Lung (tissue), 12 donors: ENCODE data around the gene OR8S1. TPM values are rescaled to one million over a fixed set of nuclear protein-coding genes. Genes with fewer than 3 reads are reported as not detected.
"Not testable (repeated sequence)": the region's sequence is repeated elsewhere in the genome, so short reads cannot be mapped to it uniquely, and the experiment has no call there.

ENCODE experiments used
- ATAC-seq: fragments of 200-7000 bp; cut with Tn5 transposase; one replicate; pipeline ENCODE4 v1.9.1; 2020; ENCODE audit warnings: moderate number of reproducible peaks; ENCODE audit not compliant: insufficient read depth, low FRiP score
- DNase-seq, 3 donors: peaks; one replicate each; pipeline ENCODE4 v3.0.0-alpha.2; 2013 to 2017
- H3K27ac ChIP-seq, 2 donors: one replicate each; pipeline ENCODE4 v1.5.1; 2013; ENCODE audit warnings: mild to moderate bottlenecking in 2 of 2, moderate library complexity in 2 of 2, control low read depth in 1 of 2, inconsistent platforms in 1 of 2, low read depth in 1 of 2, low read length in 1 of 2
- H3K27me3 ChIP-seq, 3 donors: one replicate each; pipeline ENCODE4 v1.5.1; 2013; ENCODE audit warnings: low read length in 2 of 3; ENCODE audit not compliant: control insufficient read depth in 3 of 3, insufficient read depth in 3 of 3
- H3K36me3 ChIP-seq, 4 donors: one replicate each; pipeline ENCODE4 v1.5.1; 2013; ENCODE audit warnings: low read length in 4 of 4, mild to moderate bottlenecking in 1 of 4, moderate library complexity in 1 of 4; ENCODE audit not compliant: control insufficient read depth in 4 of 4, insufficient read depth in 4 of 4
- H3K4me1 ChIP-seq, 5 donors: one replicate each; pipeline ENCODE4 v1.5.1; 2013; ENCODE audit warnings: low read length in 5 of 5, mild to moderate bottlenecking in 2 of 5, moderate library complexity in 1 of 5; ENCODE audit not compliant: control insufficient read depth in 5 of 5, insufficient read depth in 5 of 5
- H3K4me3 ChIP-seq: one replicate; pipeline ENCODE4 v1.5.1; 2013; ENCODE audit warnings: mild to moderate bottlenecking, control low read depth, moderate library complexity
- H3K9ac ChIP-seq, 2 donors: one replicate each; pipeline ENCODE4 v1.5.1; 2013; ENCODE audit warnings: low read length in 2 of 2, control low read depth in 1 of 2; ENCODE audit not compliant: insufficient read depth in 1 of 2
- H3K9me3 ChIP-seq, 4 donors: one replicate each; pipeline ENCODE4 v1.5.1; 2013; ENCODE audit warnings: low read length in 3 of 4, mild to moderate bottlenecking in 1 of 4, moderate library complexity in 1 of 4; ENCODE audit not compliant: control insufficient read depth in 4 of 4, insufficient read depth in 3 of 4
- WGBS, 2 donors: extraction: QIAGEN DNeasy Blood & Tissue Kit; methylation state at CpG; one replicate each; pipeline ENCODE4 v1.1.7; 2013; 5-methylcytosine and 5-hydroxymethylcytosine counted together
- polyA plus RNA-seq, 2 donors: library from polyadenylated mRNA; stranded (reverse); fragments of 200-250 nt; gene quantifications; one replicate each; pipeline ENCODE4 v1.2.1, GENCODE V29; 2013
- total RNA-seq, 2 donors: library from RNA; depleted of rRNA in 1 of 2; stranded (reverse); fragments of >200 nt in 1 of 2; gene quantifications; one replicate each; pipeline ENCODE4 v1.2.1, GENCODE V29; 2014 to 2021
- TF ChIP-seq, protein P1 (sequence below): IDR thresholded peaks from 2 replicates; pipeline ENCODE4 v1.5.1; 2012; ENCODE audit warnings: mild to moderate bottlenecking; ENCODE audit errors: control extremely low read depth, extremely low read depth
- donor health status: control.
- donor health status: control.
- donor health status: Bipolar disorder and iron deficiency.
- donor health status: healthy.
- donor health status: DM: yes; HTN: yes; CAD: no.

The OR8S1 gene
- total and polyA plus RNA-seq, 4 donors, result not detected

DNA sequence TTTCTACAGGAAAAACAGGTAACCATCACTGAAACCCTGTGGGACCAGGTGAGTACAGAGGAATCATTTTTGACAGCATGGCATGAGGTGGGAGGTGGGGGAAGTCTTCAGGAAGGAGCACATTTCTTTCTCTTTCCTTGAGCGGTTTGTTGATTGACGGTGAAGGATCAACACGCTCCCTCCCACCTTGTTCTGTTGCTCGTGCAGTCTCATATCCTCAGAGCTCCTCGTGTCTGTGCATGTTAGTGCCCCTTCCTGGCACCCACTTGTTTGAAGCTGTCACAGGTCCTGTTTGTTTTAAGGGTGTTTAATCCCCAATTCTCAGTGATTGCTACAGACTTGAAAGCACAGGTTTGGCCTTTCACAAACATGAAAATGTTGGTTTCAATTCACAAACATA is 38.8 kb upstream of the OR8S1 start:
- ATAC-seq, result no peak
- WGBS, 2 donors, result 51 to 61% methylated on average over 5 of the region's 5 CpGs
- DNase-seq, result no peak
- H3K9me3 ChIP-seq, result peaks cover 0 to 2% (median 0%) of the 10 kb centered on the region in 4 donors
- H3K4me1 ChIP-seq, result no peaks in the 10 kb centered on the region
- H3K36me3 ChIP-seq, result no peaks in the 10 kb centered on the region
- no peak overlapping the region for H3K27ac ChIP-seq
- no peak overlapping the region for H3K4me3 ChIP-seq
- peaks cover 0 to 2% (median 0%) of the 10 kb centered on the region in 3 donors for H3K27me3 ChIP-seq
- H3K9ac ChIP-seq, result no peak overlapping the region
- TF ChIP-seq, protein P1, sequence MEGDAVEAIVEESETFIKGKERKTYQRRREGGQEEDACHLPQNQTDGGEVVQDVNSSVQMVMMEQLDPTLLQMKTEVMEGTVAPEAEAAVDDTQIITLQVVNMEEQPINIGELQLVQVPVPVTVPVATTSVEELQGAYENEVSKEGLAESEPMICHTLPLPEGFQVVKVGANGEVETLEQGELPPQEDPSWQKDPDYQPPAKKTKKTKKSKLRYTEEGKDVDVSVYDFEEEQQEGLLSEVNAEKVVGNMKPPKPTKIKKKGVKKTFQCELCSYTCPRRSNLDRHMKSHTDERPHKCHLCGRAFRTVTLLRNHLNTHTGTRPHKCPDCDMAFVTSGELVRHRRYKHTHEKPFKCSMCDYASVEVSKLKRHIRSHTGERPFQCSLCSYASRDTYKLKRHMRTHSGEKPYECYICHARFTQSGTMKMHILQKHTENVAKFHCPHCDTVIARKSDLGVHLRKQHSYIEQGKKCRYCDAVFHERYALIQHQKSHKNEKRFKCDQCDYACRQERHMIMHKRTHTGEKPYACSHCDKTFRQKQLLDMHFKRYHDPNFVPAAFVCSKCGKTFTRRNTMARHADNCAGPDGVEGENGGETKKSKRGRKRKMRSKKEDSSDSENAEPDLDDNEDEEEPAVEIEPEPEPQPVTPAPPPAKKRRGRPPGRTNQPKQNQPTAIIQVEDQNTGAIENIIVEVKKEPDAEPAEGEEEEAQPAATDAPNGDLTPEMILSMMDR, result no peak

DNA sequence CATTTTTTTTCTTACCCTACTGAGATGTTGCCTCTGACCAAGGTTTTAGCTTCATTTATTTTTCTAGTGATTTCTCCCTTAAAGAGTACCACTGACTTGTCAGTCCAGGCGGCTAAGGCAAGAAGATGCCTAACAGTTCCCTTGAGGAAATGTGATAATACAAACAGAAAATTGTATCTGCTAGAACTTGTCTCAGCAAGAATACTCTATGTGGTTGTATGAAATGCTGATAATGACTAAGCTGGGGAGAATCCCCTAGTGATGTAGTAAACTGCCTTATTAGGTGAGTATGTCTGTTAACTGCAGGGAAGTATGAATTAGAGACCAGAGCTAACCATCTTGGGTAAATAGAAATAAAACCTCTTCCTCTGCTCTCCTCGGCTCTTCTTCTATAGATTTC is 36.4 kb upstream of the OR8S1 start:
- ATAC-seq (no peak), DNase-seq (no peak)
- H3K36me3 ChIP-seq, result no peaks in the 10 kb centered on the region
- H3K9me3 ChIP-seq, result no peaks in the 10 kb centered on the region
- H3K9ac ChIP-seq, result no peak overlapping the region
- TF ChIP-seq, protein P1, result no peak
- H3K4me3 ChIP-seq, result no peak overlapping the region
- WGBS, 2 donors, result 84 to 91% methylated on average over 2 of the region's 2 CpGs
- no peaks in the 10 kb centered on the region for H3K4me1 ChIP-seq
- no peak overlapping the region for H3K27ac ChIP-seq
- H3K27me3 ChIP-seq, result peaks cover 0 to 2% (median 0%) of the 10 kb centered on the region in 3 donors

DNA sequence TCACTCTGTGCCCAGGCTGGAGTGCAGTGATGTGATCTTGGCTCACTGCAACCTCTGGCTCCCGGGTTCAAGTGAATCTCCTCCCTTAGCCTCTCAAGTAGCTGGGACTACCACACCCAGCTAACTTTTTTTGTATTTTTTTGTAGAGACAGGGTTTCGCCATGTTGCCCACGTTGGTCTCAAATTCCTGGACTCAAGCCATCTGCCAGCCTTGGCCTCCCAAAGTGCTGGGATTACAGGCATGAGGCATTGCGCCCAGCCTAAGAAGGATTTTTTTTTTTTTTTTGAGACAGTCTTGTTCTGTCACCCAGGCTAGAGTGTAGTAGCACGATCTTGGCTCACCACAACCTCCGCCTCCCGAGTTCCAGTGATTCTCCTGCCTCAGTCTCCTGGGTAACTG is 36.0 kb upstream of the OR8S1 start:
- WGBS, 2 donors, result 82 to 85% methylated on average over 7 of the region's 7 CpGs
- DNase-seq, H3K4me1 ChIP-seq, H3K4me3 ChIP-seq, ATAC-seq, H3K36me3 ChIP-seq, H3K27me3 ChIP-seq, H3K27ac ChIP-seq, H3K9ac ChIP-seq, H3K9me3 ChIP-seq: not testable (repeated sequence)

DNA sequence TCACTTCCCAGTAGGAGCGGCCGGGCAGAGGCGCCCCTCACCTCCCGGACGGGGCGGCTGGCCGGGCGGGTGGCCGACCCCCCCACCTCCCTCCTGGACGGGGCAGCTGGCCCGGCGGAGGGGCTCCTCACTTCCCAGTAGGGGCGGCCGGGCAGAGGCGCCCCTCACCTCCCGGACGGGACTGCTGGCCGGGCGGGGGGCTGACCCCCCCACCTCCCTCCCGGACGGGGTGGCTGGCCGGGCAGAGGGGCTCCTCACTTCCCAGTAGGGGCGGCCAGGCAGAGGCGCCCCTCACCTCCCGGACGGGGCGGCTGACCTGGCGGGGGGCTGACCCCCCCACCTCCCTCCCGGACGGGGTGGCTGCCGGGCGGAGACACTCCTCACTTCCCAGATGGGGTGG is 25.2 kb upstream of the OR8S1 start:
- H3K9me3 ChIP-seq, H3K36me3 ChIP-seq, DNase-seq, H3K27ac ChIP-seq, H3K4me3 ChIP-seq, H3K9ac ChIP-seq, H3K27me3 ChIP-seq, H3K4me1 ChIP-seq, ATAC-seq: not testable (repeated sequence)
- 92 to 97% methylated on average over 12 to 26 of the region's 32 CpGs for WGBS, 2 donors

DNA sequence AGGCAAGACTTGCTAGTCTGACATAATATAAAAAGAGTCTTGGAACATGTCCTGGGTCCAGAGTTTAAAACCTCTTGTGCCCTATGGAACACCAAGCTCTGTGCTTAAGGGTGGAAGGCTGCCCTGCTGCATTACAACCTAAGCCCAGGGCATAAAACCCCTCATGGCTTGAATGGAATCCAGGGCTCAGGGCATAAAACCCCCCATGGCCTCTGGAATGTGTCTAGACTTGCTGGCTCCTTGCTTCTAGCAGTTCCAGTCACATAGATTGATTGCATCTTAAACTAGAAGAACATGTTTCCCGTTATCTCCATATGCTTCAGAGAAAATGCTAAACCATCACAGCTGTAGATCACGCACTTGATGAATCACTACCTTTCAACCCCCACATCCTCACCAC is 18.6 kb upstream of the OR8S1 start:
- DNase-seq, ATAC-seq, H3K9me3 ChIP-seq, H3K4me3 ChIP-seq, H3K27me3 ChIP-seq, H3K36me3 ChIP-seq, H3K4me1 ChIP-seq, H3K27ac ChIP-seq, H3K9ac ChIP-seq: not testable (repeated sequence)
- 72 to 74% methylated on average over 2 of the region's 2 CpGs for WGBS, 2 donors
